Stromal cell of bone marrow (primary cell): ENCODE data around the gene SEPTIN8.
A peak's percentile ranks its signal among the peaks of the same experiment; 100 is the strongest.

Experiments used
- DNase-seq: peaks from one replicate; pipeline ENCODE4 v3.0.0-alpha.2; 2012; ENCODE audit warnings: low read depth

The SEPTIN8 gene

GRCh38 chr5:132777209-132778069, at the start of gene SEPTIN8:
TSS of gene SEPTIN8 (minus strand) at chr5:132777239. CDS start at chr5:132777137, 102 bp downstream.
- no peak for DNase-seq

- no peak for DNase-seq
These were observed 49.5 kb upstream of the SEPTIN8 start for GRCh38 chr5:132826424-132827082.

DNA sequence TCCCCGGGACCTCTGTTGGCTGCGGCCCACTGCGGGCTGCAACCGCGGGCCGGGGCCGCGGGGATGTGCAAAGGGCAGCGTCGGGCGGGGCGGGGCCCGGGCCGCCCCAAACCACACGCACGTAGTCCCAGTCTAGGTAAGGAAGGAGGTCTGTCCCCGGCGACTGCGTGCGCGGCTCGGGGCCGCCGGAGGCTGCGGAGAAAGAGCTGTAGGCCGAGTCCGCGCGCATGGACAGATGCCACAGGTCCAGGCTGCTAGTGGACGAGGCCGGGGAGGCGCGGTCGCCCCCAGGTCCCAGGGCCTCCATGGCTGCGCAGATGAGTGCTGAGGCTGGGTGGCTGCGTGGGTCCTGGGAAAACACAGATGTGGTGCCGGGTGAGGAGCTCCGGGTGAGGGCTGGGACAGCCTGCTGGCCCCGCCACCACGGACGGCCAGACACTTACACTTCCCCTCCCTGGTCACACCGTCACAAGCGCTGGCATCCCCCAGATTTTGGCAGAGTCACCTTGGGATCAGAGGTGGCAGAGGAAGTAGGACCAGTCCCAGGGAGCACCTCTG, 48.9 kb upstream of the SEPTIN8 start:
- DNase-seq, result no peak

DNA sequence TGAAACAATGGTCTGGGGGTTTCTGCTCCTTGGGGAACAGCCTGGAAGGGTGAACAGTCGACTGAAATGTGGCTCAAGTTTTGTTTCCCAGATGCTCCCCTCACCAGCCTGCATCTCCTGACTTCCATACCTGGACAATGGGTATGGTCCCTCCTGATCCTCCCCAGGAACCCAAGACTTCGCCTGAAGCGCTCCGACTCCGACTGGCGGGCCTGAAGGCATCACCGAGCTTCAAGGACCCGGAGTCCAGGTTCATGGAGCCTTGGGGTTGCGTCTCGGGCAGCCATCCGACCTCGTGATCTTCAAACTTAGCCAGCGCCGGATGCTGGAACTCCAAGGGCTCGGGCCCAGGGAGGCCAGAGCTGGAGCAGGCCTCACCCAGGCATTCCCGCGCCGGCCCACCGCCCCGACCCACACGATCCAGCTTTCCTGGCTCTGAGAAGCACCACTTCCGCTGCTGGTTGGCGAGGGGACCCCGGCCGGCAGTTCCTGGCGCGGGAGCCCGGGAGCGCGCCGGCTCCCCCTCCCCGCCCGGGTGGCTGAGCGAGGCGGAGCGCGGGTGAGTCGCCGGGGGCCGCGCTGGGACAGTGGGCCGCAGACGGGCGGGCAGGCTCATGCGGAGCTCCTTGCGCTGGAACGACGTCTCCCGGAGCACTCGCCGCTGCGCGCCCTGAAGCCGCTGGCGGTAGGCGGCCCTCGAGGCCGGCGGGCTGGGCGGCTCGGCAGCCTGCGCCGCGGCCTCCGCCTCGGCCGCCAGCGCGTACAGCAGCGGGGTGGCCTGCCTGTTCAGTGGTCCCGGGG, 48.2 kb upstream of the SEPTIN8 start:
- DNase-seq, result no peak

DNA sequence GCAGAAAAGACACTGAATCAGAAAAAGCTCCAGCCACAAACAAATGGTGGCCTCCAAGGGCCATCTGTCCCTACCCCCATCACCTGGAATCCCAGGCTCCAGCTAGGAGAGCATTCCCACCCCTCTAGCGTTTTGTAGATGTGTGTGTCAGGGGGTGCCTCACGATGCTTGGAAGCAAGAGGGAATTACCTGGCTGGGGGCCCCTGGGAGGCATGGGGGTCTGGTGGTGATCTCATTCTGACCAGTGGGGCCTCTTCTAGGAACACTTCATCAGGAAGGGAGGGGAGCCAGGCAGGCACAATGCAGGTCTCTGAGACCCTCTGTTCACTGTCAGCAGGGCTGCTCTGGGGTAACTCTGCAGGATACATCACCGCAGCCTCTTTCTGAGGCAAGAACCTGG, 47.4 kb upstream of the SEPTIN8 start:
- no peak for DNase-seq

- no peak for DNase-seq
These were observed 46.5 kb upstream of the SEPTIN8 start for GRCh38 chr5:132823481-132824050.

GRCh38 chr5:132822650-132823480, 45.8 kb upstream of the SEPTIN8 start:
- DNase-seq, result no peak

GRCh38 chr5:132821791-132822190, 44.8 kb upstream of the SEPTIN8 start:
- no peak for DNase-seq

GRCh38 chr5:132821350-132821749, 44.3 kb upstream of the SEPTIN8 start:
- DNase-seq, result no peak

DNA sequence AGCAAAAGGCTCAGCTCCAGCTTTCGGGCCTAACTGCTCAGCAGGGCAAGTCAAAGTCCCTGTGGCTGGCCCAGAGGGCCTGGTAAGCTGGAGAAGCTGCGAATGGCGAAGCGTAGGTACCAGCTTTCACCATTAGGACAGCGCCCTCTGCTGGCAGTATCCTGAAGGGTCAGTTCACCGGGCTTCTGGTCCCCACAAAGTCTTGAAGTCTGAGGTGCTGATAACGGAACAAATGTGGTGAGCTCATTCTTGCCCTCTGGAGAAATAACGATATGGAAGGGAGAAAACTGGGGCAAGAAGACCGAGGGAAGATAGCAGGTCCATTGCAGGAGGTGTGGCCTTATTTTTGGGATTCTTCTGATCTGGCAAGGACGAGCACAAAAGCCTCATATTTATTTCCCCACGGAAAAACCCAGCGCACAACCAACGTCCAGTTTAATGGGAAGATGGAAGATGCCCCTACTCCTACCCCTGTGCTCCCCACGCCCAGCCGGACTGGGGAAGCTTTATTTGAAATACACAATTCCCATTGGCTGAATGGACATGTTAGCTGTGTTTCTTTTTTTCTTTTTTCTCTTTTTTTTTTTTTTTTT, 43.2 kb upstream of the SEPTIN8 start:
- peak; percentile 80 for DNase-seq

DNA sequence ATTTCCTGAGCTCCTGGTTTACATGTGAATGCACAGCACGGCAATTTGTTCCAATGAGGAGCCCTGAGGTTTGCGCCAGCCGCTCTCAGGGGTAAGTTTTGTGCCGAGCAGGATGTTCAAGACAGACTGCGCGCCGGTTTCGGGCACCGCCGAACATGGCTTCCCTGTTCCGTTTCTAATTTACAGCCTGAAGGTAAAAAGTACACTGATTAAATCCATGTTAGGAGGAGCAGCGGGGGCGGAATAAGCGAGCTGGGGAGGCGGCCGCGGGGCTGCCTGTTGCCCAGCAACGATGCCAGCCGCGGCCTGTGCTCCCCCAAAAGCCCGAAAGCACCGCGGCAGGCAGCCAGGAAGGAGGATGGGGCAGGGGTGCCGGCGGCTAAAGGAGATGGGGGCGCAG, 42.4 kb upstream of the SEPTIN8 start:
- no peak for DNase-seq

GRCh38 chr5:132817011-132817410, 40.0 kb upstream of the SEPTIN8 start:
- DNase-seq, result no peak

- no peak for DNase-seq
These were observed 39.5 kb upstream of the SEPTIN8 start for GRCh38 chr5:132816554-132816953.

DNA sequence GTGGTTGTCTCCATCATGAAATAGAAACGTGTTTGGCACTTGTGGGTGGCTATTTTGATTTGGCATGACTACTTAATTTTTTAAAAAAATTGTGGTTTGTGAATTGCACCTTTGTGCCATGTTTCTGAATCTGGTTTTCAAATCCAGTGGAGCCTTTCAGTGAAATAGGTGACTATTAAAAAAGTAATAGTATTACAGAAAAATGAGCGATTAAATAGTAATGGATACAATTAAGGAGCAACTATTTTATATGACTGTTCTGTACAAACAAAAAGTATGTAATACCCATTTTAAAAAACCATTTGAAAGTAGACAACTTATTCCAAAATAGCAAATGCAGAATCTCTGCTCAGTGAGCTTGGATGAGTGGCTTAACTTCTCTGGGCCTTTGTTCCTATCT, 39.0 kb upstream of the SEPTIN8 start:
- no peak for DNase-seq

- DNase-seq, result no peak
These were observed 38.4 kb upstream of the SEPTIN8 start for GRCh38 chr5:132815454-132815853.

- DNase-seq, result no peak
These were observed 37.7 kb upstream of the SEPTIN8 start for GRCh38 chr5:132814503-132815294.

DNA sequence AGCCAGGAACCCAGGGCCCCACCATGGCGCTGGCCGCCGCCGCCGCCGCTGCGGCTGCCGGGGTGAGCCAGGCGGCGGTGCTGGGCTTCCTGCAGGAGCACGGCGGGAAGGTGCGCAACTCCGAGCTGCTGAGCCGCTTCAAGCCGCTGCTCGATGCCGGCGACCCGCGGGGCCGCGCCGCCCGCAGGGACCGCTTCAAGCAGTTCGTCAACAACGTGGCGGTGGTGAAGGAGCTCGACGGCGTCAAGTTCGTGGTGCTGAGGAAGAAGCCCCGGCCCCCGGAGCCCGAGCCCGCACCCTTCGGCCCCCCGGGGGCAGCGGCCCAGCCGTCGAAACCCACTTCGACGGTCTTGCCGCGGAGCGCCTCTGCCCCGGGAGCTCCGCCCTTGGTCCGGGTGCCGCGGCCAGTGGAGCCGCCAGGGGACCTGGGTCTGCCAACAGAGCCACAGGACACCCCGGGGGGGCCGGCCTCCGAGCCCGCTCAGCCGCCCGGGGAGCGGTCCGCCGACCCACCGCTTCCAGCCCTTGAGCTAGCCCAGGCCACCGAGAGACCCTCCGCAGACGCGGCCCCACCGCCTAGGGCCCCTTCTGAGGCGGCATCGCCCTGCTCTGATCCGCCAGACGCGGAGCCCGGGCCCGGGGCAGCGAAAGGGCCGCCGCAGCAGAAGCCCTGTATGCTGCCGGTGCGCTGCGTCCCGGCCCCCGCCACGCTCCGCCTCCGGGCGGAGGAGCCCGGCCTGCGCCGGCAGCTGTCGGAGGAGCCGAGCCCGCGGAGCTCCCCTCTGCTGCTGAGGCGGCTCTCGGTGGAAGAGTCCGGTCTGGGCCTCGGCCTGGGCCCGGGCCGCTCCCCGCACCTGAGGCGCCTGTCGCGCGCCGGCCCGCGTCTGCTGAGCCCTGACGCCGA, 36.8 kb upstream of the SEPTIN8 start:
- DNase-seq, result no peak

DNA sequence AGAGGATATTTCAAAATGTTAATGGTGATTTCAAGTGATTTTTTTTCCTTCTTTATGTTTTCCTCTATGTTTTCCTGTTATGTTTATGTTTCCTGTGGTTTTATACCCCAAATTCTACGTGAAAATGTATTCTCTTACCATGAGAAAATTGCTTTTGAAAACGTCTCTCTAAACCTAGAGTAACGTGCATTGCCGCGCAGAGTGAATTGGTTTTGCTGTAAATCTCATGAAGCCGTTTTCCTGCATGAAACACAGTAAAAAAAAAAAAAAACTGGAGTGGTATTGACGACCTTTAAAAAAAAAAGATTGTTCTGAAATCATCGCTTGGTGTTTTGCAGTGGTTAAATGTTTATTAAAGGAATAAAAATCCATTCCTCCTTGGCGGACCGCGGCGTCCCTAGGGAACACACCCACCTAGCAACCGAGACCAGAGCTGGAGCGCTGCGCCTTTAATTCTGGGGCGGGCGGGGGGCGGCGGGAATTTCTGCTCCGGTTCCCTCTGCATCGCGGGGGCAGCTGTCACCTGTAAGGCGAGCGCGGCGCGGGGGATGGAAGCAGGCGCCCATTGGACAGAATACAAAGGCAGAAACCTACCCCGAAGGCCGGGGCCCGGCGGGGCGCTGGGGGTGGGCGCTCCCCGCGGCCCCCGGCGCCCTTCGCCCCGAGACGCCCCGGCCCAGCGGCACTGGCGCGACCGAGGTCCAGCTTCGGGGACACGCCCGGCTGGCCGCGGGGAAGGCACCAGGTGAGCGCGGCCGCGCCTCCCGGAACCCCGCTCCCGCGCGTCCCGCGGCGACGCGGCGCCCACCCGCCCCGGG, 36.0 kb upstream of the SEPTIN8 start, which contains the start of gene SOWAHA:
Gene SOWAHA, plus strand, starts transcription at position 522 of the 818 bp plus-strand sequence. CDS start 320 bp downstream, outside the sequence.
- DNase-seq, result no peak
